Cardiac fibroblast (primary cell): ENCODE measurements around the gene FEZ2.

ENCODE experiments used
- DNase-seq, 2 donors: peaks; one replicate each; pipeline versions ENCODE4 v3.0.0 to v3.0.0-alpha.2; 2010; ENCODE audit warnings: low read depth in 2 of 2
- H3K4me3 ChIP-seq, 2 donors: replicated peaks in 1 of 2; 1 replicate in 1 of 2; 2 replicates in 1 of 2; pipeline ENCODE4 v1.5.1; 2011; ENCODE audit warnings: low read depth in 2 of 2, low read length in 2 of 2, mild to moderate bottlenecking in 2 of 2, moderate library complexity in 1 of 2
- CTCF ChIP-seq: IDR thresholded peaks from one replicate; pipeline ENCODE4 v1.5.1; 2011; ENCODE audit warnings: low read depth, mild to moderate bottlenecking, low read length, inconsistent platforms

Gene FEZ2

GRCh38 chr2:36516136-36516870 is 81.7 kb downstream of the FEZ2 start:
- peak; percentile 67 to 75 for DNase-seq
- TF ChIP-seq CTCF: no peak
- no peak overlapping the region for H3K4me3 ChIP-seq

GRCh38 chr2:36515538-36515937 is 82.4 kb downstream of the FEZ2 start:
- H3K4me3 ChIP-seq: no peak overlapping the region
- DNase-seq: no peak
- no peak for TF ChIP-seq CTCF

- DNase-seq: no peak
- no peak for TF ChIP-seq CTCF
- no peak overlapping the region for H3K4me3 ChIP-seq
Observed at GRCh38 chr2:36513661-36514060, 84.3 kb downstream of the FEZ2 start.

GRCh38 chr2:36512705-36513104 is 85.3 kb downstream of the FEZ2 start:
- no peak for TF ChIP-seq CTCF
- no peak overlapping the region for H3K4me3 ChIP-seq
- no peak for DNase-seq

- no peak for DNase-seq
- no peak overlapping the region for H3K4me3 ChIP-seq
- TF ChIP-seq CTCF: no peak
Observed at GRCh38 chr2:36511858-36512603, 85.9 kb downstream of the FEZ2 start.

- no peak for TF ChIP-seq CTCF
- no peak overlapping the region for H3K4me3 ChIP-seq
- no peak for DNase-seq
Observed at GRCh38 chr2:36509075-36509474, 88.9 kb downstream of the FEZ2 start.
